ENCODE results near the gene ENOX1. TPM values are rescaled to one million over a fixed set of nuclear protein-coding genes. Genes with fewer than 3 reads are reported as not detected.

Gene ENOX1
- total and polyA plus RNA-seq, 2 donors (not counting 3 experiments of a cell fraction or from before 2014, with no cell fraction given): 0.17 to 0.97 TPM

- H3K9ac ChIP-seq (replicated peaks; ENCODE audit: extremely low read depth, insufficient read depth, low read length): no peak overlapping the region
- H3K4me3 ChIP-seq (replicated peaks in 1 of 3; ENCODE audit: insufficient read depth in 1 of 3, low read depth in 1 of 3, low read length in 3 of 3): no peak overlapping the region
- POLR2A ChIA-PET: no interaction called here
- FAIRE-seq (no peak), DNase-seq (ENCODE audit: low read depth, low spot score) (no peak)
- no peaks in the 10 kb centered on the region for H3K4me1 ChIP-seq (ENCODE audit: control insufficient read depth, extremely low read depth, insufficient read depth, low read length)
- intact Hi-C loops (cut with micrococcal nuclease): no loop called here
- H3K27me3 ChIP-seq (ENCODE audit: control insufficient read depth in 2 of 2, insufficient read depth in 2 of 2, low read length in 2 of 2): no peaks in the 10 kb centered on the region
- dilution Hi-C loops (cut with MboI; ENCODE audit: extremely low pct_ligation_motif_present, low sequenced_read_pairs): no loop called here
- H3K9me3 ChIP-seq (replicated peaks; ENCODE audit: control insufficient read depth, insufficient read depth, low read length): no peaks in the 10 kb centered on the region
- H3K36me3 ChIP-seq (ENCODE audit: control insufficient read depth in 2 of 2, extremely low read depth in 1 of 2, insufficient read depth in 2 of 2, low read length in 2 of 2): no peaks in the 10 kb centered on the region
- no peaks in the 10 kb centered on the region for H4K20me1 ChIP-seq (replicated peaks; ENCODE audit: control insufficient read depth, extremely low read depth, insufficient read depth, low read length)
- H2AFZ ChIP-seq (ENCODE audit: low read depth, low read length): no peak overlapping the region
- BruUV-seq (replicated peaks): no TSS peak
- CTCF ChIA-PET: no interaction called here
- H3K4me2 ChIP-seq (ENCODE audit: insufficient read depth, low read length): no peak overlapping the region
- H3K9me1 ChIP-seq (replicated peaks; ENCODE audit: control insufficient read depth, extremely low read depth, insufficient read depth, low read length): no peaks in the 10 kb centered on the region
- no peaks in the 10 kb centered on the region for H3K79me2 ChIP-seq (ENCODE audit: control insufficient read depth, insufficient read depth, low read length)
- no peak overlapping the region for H3K27ac ChIP-seq (ENCODE audit: insufficient read depth, low read depth, low read length)
- TF ChIP-seq EZH2 (IDR thresholded peaks at IDR 0.05; ENCODE audit: borderline replicate concordance, low read depth, low read length, severe bottlenecking) (no peak), GATA2 (IDR thresholded peaks at IDR 0.05; ENCODE audit: insufficient read depth, insufficient read length, low read depth, low read length) (no peak), MAX (IDR thresholded peaks at IDR 0.05; ENCODE audit: insufficient read depth, insufficient read length) (no peak), MYC (IDR thresholded peaks at IDR 0.05; ENCODE audit: low read depth, low read length) (no peak), POLR2AphosphoS5 (IDR thresholded peaks at IDR 0.05; ENCODE audit: insufficient read depth, low read depth, low read length) (no peak), CTCF (IDR thresholded peaks at IDR 0.05; ENCODE audit: extremely low read depth in 1 of 2, insufficient read depth in 1 of 2, low read depth in 1 of 2, low read length in 2 of 2) (no peak), FOS (IDR thresholded peaks at IDR 0.05; ENCODE audit: borderline replicate concordance, insufficient read depth, low read length) (no peak), POLR2A (IDR thresholded peaks at IDR 0.05; ENCODE audit: low read depth, low read length) (no peak), JUN (IDR thresholded peaks at IDR 0.05; ENCODE audit: borderline replicate concordance, insufficient read depth, insufficient read length, low read depth) (no peak)
Measured at GRCh38 chr13:43755844-43756243, 30.9 kb downstream of the ENOX1 start.
